IMR-90 (cell line): Measurements from ENCODE around the gene PLA2G4B. TPM values are rescaled to one million over a fixed set of nuclear protein-coding genes. Genes with fewer than 3 reads are reported as not detected.

ENCODE experiments used
- ATAC-seq: fragments of 200-7000 bp; cut with Tn5 transposase; 2 replicates; pipeline ENCODE4 v1.9.1; 2020; ENCODE audit warnings: low read depth, mild to moderate bottlenecking, moderate library complexity
- BruUV-seq: library from RNA; stranded (reverse); fragments of 400-500 nt; replicated peaks from 2 replicates; lab custom pipeline; 2021; lab: Mats Ljungman, UMichigan
- CTCF ChIA-PET: fragments of 300-600 bp; formaldehyde crosslinking; extraction: SDS; loops from one replicate; lab custom pipeline; 2021; ENCODE audit warnings: antibody characterized with exemption; lab: Yijun Ruan, JAX
- POLR2A ChIA-PET: fragments of 300-600 bp; sonication (Branson Sonifier 250); formaldehyde crosslinking; loops from one replicate; lab custom pipeline; 2022; ENCODE audit warnings: antibody characterized with exemption; ENCODE audit not compliant: unreplicated experiment; lab: Charles Lee
- DNase-seq: peaks from one replicate; pipeline ENCODE4 v3.0.0; 2013
- H2AFZ ChIP-seq: replicated peaks from 2 replicates; pipeline ENCODE3; 2013; ENCODE audit warnings: low read length, mild to moderate bottlenecking; ENCODE audit not compliant: poor library complexity
- H2AK5ac ChIP-seq: 2 replicates; pipeline ENCODE4 v1.6.1; 2013; ENCODE audit warnings: low read depth, low read length, inconsistent platforms
- H2AK9ac ChIP-seq: replicated peaks from 2 replicates; pipeline ENCODE3; 2013; ENCODE audit warnings: mild to moderate bottlenecking, low read depth, low read length, moderate library complexity; ENCODE audit not compliant: poor library complexity
- H2BK120ac ChIP-seq: 2 replicates; pipeline ENCODE4 v1.6.1; 2013; ENCODE audit warnings: low read depth, low read length, inconsistent platforms
- H2BK15ac ChIP-seq: 3 replicates; pipeline ENCODE4 v1.6.1; 2013; ENCODE audit warnings: low read depth, low read length, inconsistent platforms
- H2BK20ac ChIP-seq: 2 replicates; pipeline ENCODE4 v1.6.1; 2013; ENCODE audit warnings: low read depth, mild to moderate bottlenecking, inconsistent platforms, low read length, moderate library complexity
- H2BK5ac ChIP-seq: 2 replicates; pipeline ENCODE4 v1.6.1; 2013; ENCODE audit warnings: mild to moderate bottlenecking, low read depth, low read length, inconsistent platforms; ENCODE audit not compliant: poor library complexity, severe bottlenecking
- H3K14ac ChIP-seq: replicated peaks from 2 replicates; pipeline ENCODE4 v1.6.1; 2013; ENCODE audit warnings: low read depth, low read length, inconsistent platforms
- H3K18ac ChIP-seq: 2 replicates; pipeline ENCODE4 v1.6.1; 2013; ENCODE audit warnings: low read depth, low read length, control low read depth
- H3K23ac ChIP-seq: 2 replicates; pipeline ENCODE4 v1.6.1; 2013; ENCODE audit warnings: low read depth, low read length, inconsistent platforms
- H3K27ac ChIP-seq: 2 replicates; pipeline ENCODE4 v1.5.1; 2013; ENCODE audit warnings: mild to moderate bottlenecking, control low read depth, low read length; ENCODE audit not compliant: insufficient read depth
- H3K27me3 ChIP-seq: 2 replicates; pipeline ENCODE4 v1.6.1; 2013; ENCODE audit warnings: low read length; ENCODE audit not compliant: control insufficient read depth, insufficient read depth
- H3K36me3 ChIP-seq: 2 replicates; pipeline ENCODE4 v1.6.1; 2013; ENCODE audit warnings: low read length, mixed read lengths; ENCODE audit not compliant: control insufficient read depth, insufficient read depth
- H3K4ac ChIP-seq: 2 replicates; pipeline ENCODE4 v1.6.1; 2013; ENCODE audit warnings: low read depth, low read length, inconsistent platforms
- H3K4me1 ChIP-seq: 2 replicates; pipeline ENCODE4 v1.6.1; 2013; ENCODE audit warnings: low read length, mixed read lengths; ENCODE audit not compliant: control insufficient read depth, insufficient read depth
- H3K4me2 ChIP-seq: 2 replicates; pipeline ENCODE4 v1.6.1; 2013; ENCODE audit warnings: low read depth, mild to moderate bottlenecking, control low read depth, low read length, moderate library complexity
- H3K4me3 ChIP-seq: 2 replicates; pipeline ENCODE4 v1.5.1; 2013; ENCODE audit warnings: low read depth, mild to moderate bottlenecking, control low read depth, low read length, moderate library complexity; ENCODE audit not compliant: insufficient read depth
- H3K56ac ChIP-seq: 2 replicates; pipeline ENCODE4 v1.6.1; 2013; ENCODE audit warnings: low read length, inconsistent platforms; ENCODE audit not compliant: insufficient read depth; ENCODE audit errors: extremely low read depth
- H3K79me1 ChIP-seq, 2 experiments: 2 replicates each; pipeline ENCODE4 v1.6.1; 2013; ENCODE audit warnings: low read length in 2 of 2, inconsistent platforms in 1 of 2, low read depth in 1 of 2
- H3K9ac ChIP-seq: 2 replicates; pipeline ENCODE4 v1.6.1; 2013; ENCODE audit warnings: low read depth, low read length, control low read depth
- H3K9me1 ChIP-seq: 2 replicates; pipeline ENCODE4 v1.6.1; 2013; ENCODE audit warnings: low read length, inconsistent platforms; ENCODE audit not compliant: insufficient read depth
- H3K9me3 ChIP-seq: 2 replicates; pipeline ENCODE4 v1.6.1; 2013; ENCODE audit warnings: low read length; ENCODE audit not compliant: control insufficient read depth, insufficient read depth
- H4K20me1 ChIP-seq: 2 replicates; pipeline ENCODE4 v1.6.1; 2013; ENCODE audit warnings: low read length, inconsistent platforms; ENCODE audit not compliant: insufficient read depth
- H4K5ac ChIP-seq: 2 replicates; pipeline ENCODE4 v1.6.1; 2013; ENCODE audit warnings: mild to moderate bottlenecking, low read depth, low read length, control low read depth
- H4K8ac ChIP-seq, 2 experiments: 2 replicates each; pipeline ENCODE4 v1.6.1; 2013; ENCODE audit warnings: low read depth in 2 of 2, low read length in 2 of 2, control low read depth in 1 of 2, inconsistent platforms in 1 of 2
- H4K91ac ChIP-seq: 2 replicates; pipeline ENCODE4 v1.6.1; 2013; ENCODE audit warnings: low read depth, low read length, inconsistent platforms; ENCODE audit not compliant: insufficient read depth
- NFE2L2 ChIP-seq: fragments of 150-350 bp; IDR thresholded peaks from 2 replicates; pipeline ENCODE4 v1.6.1; 2016; ENCODE audit warnings: low read depth, mild to moderate bottlenecking, low read length
- POLR2A ChIP-seq: IDR thresholded peaks from 2 replicates; pipeline ENCODE4 v1.6.1; 2012; ENCODE audit warnings: mild to moderate bottlenecking, low read depth, low read length
- RFX5 ChIP-seq: IDR thresholded peaks from 2 replicates; pipeline ENCODE4 v1.8.0; 2012; ENCODE audit warnings: low read depth, mild to moderate bottlenecking, low read length, moderate library complexity
- USF2 ChIP-seq: fragments of 150-350 bp; IDR thresholded peaks from 2 replicates; pipeline ENCODE4 v1.6.1; 2017; ENCODE audit warnings: mild to moderate bottlenecking, antibody characterized with exemption, low read length, low read depth
- WGBS, 2 experiments: methylation state at CpG; one replicate each; pipeline versions ENCODE4 v1.1.5 to v1.1.7; 2013; ENCODE audit warnings: missing lambda C conversion rate in 2 of 2; ENCODE audit not compliant: insufficient read length in 1 of 2; ENCODE audit errors: extremely low coverage in 2 of 2; 5-methylcytosine and 5-hydroxymethylcytosine counted together
- dilution Hi-C: fragments of 300-500 bp; cut with HindIII; formaldehyde crosslinking; loops from one replicate; pipeline ENCODE4 v1.14.3; 2018; ENCODE audit warnings: low sequenced_read_pairs; ENCODE audit not compliant: unreplicated experiment
- in situ Hi-C: fragments of 300-500 bp; cut with MboI; formaldehyde crosslinking; loops from 3 replicates; pipeline ENCODE4 v1.14.3; 2019; ENCODE audit warnings: low sequenced_read_pairs, inconsistent platforms, mixed read lengths
- intact Hi-C: fragments of 100-400 bp; cut with micrococcal nuclease; formaldehyde crosslinking; loops from 2 replicates; pipeline ENCODE4 v1.10.0; 2022
- polyA plus RNA-seq, 3 experiments: library from polyadenylated mRNA; depleted of rRNA; stranded (reverse); fragments of >200 nt; gene quantifications; 2 replicates each; pipeline ENCODE4 v1.2.3, GENCODE V29; 2012; ENCODE audit warnings: low replicate concordance in 1 of 3
- total RNA-seq: library from RNA; depleted of rRNA; stranded (reverse); fragments of >200 nt; gene quantifications from 2 replicates; pipeline ENCODE4 v1.2.3, GENCODE V29; 2012

The PLA2G4B gene
- total and polyA plus RNA-seq, 2 of the 4 experiments (the other 2 are of a cell fraction), result 0.18 to 3.1 TPM

DNA sequence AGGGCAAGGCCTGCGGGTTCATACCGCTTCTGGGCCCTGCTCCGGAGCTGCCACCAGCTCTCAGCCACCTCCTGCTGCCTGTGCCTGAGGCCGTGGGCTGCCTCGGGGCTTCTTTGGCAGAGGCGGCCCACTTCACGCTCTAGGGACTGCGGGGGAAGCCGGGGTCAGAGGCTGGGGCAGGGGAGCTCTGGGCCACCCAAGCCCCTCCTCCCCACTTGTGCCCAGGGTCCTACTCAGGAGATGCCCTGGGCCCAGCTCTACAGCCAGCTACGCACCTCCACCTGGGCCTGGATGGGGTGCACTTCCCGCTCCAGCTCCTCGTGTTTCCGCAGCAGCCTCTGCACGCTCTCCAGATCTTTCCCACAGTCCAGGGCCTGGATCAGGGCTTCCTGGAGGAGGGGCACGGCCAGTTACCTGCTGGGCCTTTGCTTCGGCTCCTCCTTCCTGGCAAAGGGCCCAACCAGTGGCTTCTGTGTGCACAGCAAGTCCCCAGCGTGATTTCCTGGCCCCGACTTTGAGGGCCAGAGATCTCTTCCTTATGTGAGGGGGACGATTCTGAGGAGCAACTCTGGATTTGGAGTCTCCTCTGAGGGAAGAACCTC, 24.0 kb downstream of the PLA2G4B start:
- Histone ChIP-seq H3K9me1 (no peaks in the 10 kb centered on the region), H3K4ac (no peak overlapping the region), H3K14ac (no peak overlapping the region), H4K20me1 (no peaks in the 10 kb centered on the region), H2AK5ac (no peak overlapping the region), H3K27ac (no peak overlapping the region), H4K91ac (no peak overlapping the region), H3K56ac (no peak overlapping the region), H2AFZ (no peak overlapping the region), H4K5ac (no peak overlapping the region), H2BK15ac (no peak overlapping the region), H3K4me1 (no peaks in the 10 kb centered on the region), H3K36me3 (no peaks in the 10 kb centered on the region), H4K8ac (no peak overlapping the region), H3K9ac (no peak overlapping the region), H2AK9ac (no peak overlapping the region), H3K4me2 (no peak overlapping the region), H3K79me1 (no peaks in the 10 kb centered on the region), H3K18ac (no peak overlapping the region), H3K4me3 (no peak overlapping the region), H3K27me3 (peaks cover 27% of the 10 kb centered on the region), H2BK5ac (no peak overlapping the region), H3K23ac (no peak overlapping the region), H3K9me3 (no peaks in the 10 kb centered on the region), H2BK20ac (no peak overlapping the region), H2BK120ac (no peak overlapping the region)
- CTCF ChIA-PET, result interaction anchor here (1.5 kb wide), 1 partner anchor 14 kb away, joined by 4 read pairs; no protein-coding TSS in a partner anchor
- no TSS peak for BruUV-seq
- 82% methylated on average over 14 of the region's 19 CpGs; no CpG with 5 or more reads in 1 of the 2 experiments for WGBS, 2 experiments
- no peak for TF ChIP-seq POLR2A
- no peak for TF ChIP-seq RFX5
- TF ChIP-seq NFE2L2, result no peak
- no peak for TF ChIP-seq USF2
- DNase-seq (no peak), ATAC-seq (no peak)
- intact Hi-C loops, result no loop called here
- in situ Hi-C loops, result no loop called here
- dilution Hi-C loops, result no loop called here
- POLR2A ChIA-PET, result no interaction called here
